OCI-LY3 (cell line): ENCODE measurements around the gene MDH1B.
A peak's percentile ranks its signal among the peaks of the same experiment; 100 is the strongest.

Source experiments
- EZH2phosphoT487 ChIP-seq: fragments of 200-600 bp; shearing (Covaris generic); IDR thresholded peaks from 2 replicates; pipeline ENCODE4 v1.6.1; 2018; ENCODE audit warnings: antibody characterized with exemption, mixed run types, low read depth
- TF ChIP-seq, protein P1 (sequence below): fragments of 200-600, 300-600 bp; sonication (generic); IDR thresholded peaks from 2 replicates; pipeline ENCODE4 v1.5.1; 2014; ENCODE audit warnings: antibody characterized with exemption, low read length, low read depth

DNA sequence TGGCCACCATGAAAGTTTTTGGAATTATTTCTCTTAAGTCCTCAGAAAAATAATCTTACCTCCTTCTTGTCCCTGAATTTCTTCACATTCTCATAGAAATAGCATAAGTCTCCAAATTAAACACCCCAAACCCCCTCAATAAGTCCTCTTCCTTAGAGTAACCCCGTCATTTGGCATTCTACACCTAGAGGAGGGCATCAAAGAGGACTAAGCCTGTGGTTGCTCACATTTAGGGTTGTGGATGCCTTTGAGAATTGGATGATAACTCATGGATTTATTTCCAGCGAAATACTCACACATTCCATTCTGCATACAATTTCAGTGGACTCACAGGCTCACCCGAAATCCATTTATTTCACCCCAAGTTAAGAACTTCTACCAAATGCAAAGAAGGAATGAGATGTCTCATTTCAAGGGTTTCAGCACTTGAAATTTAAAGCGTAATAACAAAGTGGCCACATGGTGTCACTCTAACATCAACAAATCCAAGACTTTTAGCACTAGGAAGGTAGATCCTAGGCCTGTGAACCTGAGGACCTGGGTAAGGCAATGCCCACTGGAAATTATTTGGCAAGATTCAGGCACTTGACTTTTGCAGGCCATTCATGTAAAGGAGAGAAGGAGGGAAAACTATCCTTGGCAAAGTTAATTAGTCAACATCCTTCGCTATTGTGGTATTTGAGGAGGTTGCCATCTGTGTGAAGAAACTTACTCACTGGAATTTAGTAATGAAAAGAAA, 71.6 kb downstream of the MDH1B start:
- TF ChIP-seq, protein P1, sequence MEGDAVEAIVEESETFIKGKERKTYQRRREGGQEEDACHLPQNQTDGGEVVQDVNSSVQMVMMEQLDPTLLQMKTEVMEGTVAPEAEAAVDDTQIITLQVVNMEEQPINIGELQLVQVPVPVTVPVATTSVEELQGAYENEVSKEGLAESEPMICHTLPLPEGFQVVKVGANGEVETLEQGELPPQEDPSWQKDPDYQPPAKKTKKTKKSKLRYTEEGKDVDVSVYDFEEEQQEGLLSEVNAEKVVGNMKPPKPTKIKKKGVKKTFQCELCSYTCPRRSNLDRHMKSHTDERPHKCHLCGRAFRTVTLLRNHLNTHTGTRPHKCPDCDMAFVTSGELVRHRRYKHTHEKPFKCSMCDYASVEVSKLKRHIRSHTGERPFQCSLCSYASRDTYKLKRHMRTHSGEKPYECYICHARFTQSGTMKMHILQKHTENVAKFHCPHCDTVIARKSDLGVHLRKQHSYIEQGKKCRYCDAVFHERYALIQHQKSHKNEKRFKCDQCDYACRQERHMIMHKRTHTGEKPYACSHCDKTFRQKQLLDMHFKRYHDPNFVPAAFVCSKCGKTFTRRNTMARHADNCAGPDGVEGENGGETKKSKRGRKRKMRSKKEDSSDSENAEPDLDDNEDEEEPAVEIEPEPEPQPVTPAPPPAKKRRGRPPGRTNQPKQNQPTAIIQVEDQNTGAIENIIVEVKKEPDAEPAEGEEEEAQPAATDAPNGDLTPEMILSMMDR: peak; percentile 87
- TF ChIP-seq EZH2phosphoT487: no peak
